Right lobe of liver (tissue), 4 donors: ENCODE measurements around the gene CHCHD1.

Experiments used
- CTCF ChIP-seq, 4 donors: fragments of 200-600 bp in 3 of 4; fragments of 450-650 bp in 1 of 4; IDR thresholded peaks; one replicate each; pipeline versions ENCODE4 v1.5.1 to v1.8.0; 2016 to 2022; ENCODE audit warnings: antibody characterized with exemption in 4 of 4, mild to moderate bottlenecking in 2 of 4
- POLR2A ChIP-seq: fragments of 450-650 bp; IDR thresholded peaks from one replicate; pipeline ENCODE4 v1.6.1; 2017; ENCODE audit warnings: antibody characterized with exemption, mild to moderate bottlenecking
- donor health status: DM: no; HTN: no; CAD: no.
- donor health status: DM: no; HTN: no; CAD: no.
- donor health status: DM: no; HTN: yes; CAD: no.

GRCh38 chr10:73774637-73775036 is 7.2 kb upstream of the CHCHD1 start:
- peak in 3 of 4 donors; percentile 6 to 18 (median 15) for TF ChIP-seq CTCF (IDR thresholded peaks at IDR 0.05)
- TF ChIP-seq POLR2A: no peak
